WTC11 (cell line): ENCODE measurements around the gene SLIT3. TPM values are rescaled to one million over a fixed set of nuclear protein-coding genes. Genes with fewer than 3 reads are reported as not detected.
A peak's percentile ranks its signal among the peaks of the same experiment; 100 is the strongest.

Experiments
- ATAC-seq: fragments of 200-7000 bp; cut with Tn5 transposase; 2 replicates; pipeline ENCODE4 v1.10.0; 2021; ENCODE audit warnings: mild to moderate bottlenecking, moderate library complexity
- CTCF ChIA-PET: fragments of 300-600 bp; sonication (Branson Sonifier 250); formaldehyde crosslinking; loops from one replicate; lab custom pipeline; 2021; ENCODE audit warnings: antibody characterized with exemption; lab: Charles Lee
- POLR2A ChIA-PET: fragments of 350-600 bp; sonication (Branson Sonifier 250); formaldehyde crosslinking; loops from one replicate; lab custom pipeline; 2021; ENCODE audit warnings: antibody characterized with exemption; lab: Charles Lee
- DNase-seq: peaks from one replicate; pipeline ENCODE4 v3.0.0; 2021; ENCODE audit warnings: low spot score
- H3K27ac Mint-ChIP-seq: 2 replicates; pipeline ENCODE4 v1.8.0; 2021; ENCODE audit warnings: mixed read lengths
- H3K27me3 Mint-ChIP-seq: 2 replicates; pipeline ENCODE4 v1.8.0; 2021; ENCODE audit warnings: low read depth, mild to moderate bottlenecking, moderate library complexity, mixed read lengths
- H3K36me3 Mint-ChIP-seq: 2 replicates; pipeline ENCODE4 v1.8.0; 2021; ENCODE audit warnings: mixed read lengths
- H3K4me1 Mint-ChIP-seq: 2 replicates; pipeline ENCODE4 v1.8.0; 2022; ENCODE audit warnings: mixed read lengths
- H3K4me3 Mint-ChIP-seq: 2 replicates; pipeline ENCODE4 v1.8.0; 2021; ENCODE audit warnings: mild to moderate bottlenecking, moderate library complexity, mixed read lengths
- H3K9me3 Mint-ChIP-seq: 2 replicates; pipeline ENCODE4 v1.8.0; 2021; ENCODE audit warnings: mixed read lengths
- AR ChIP-seq: fragments of 250-450 bp; sonication (Bioruptor Pico); IDR thresholded peaks from 2 replicates; pipeline ENCODE4 v1.9.0; 2021; ENCODE audit warnings: mild to moderate bottlenecking
- ATF6 ChIP-seq: sonication (generic); formaldehyde crosslinking; IDR thresholded peaks from 2 replicates; pipeline ENCODE4 v1.8.1; 2023; ENCODE audit warnings: mild to moderate bottlenecking, missing genetic modification reagents
- E2F4 ChIP-seq: sonication (generic); formaldehyde crosslinking; IDR thresholded peaks from 2 replicates; pipeline ENCODE4 v1.8.1; 2022; ENCODE audit warnings: low read depth, mild to moderate bottlenecking, moderate library complexity, missing genetic modification reagents, borderline replicate concordance
- E2F5 ChIP-seq: sonication (generic); formaldehyde crosslinking; IDR thresholded peaks from 2 replicates; pipeline ENCODE4 v1.8.1; 2022; ENCODE audit warnings: mild to moderate bottlenecking, moderate library complexity, missing genetic modification reagents
- ELF4 ChIP-seq: sonication (generic); formaldehyde crosslinking; IDR thresholded peaks from 2 replicates; pipeline ENCODE4 v1.8.1; 2022; ENCODE audit warnings: low read depth, mild to moderate bottlenecking, moderate library complexity, missing genetic modification reagents
- FOXP1 ChIP-seq: sonication (generic); formaldehyde crosslinking; IDR thresholded peaks from 2 replicates; pipeline ENCODE4 v1.8.0; 2022; ENCODE audit warnings: missing genetic modification reagents, mild to moderate bottlenecking, moderate library complexity, borderline replicate concordance
- JAZF1 ChIP-seq: fragments of 250-450 bp; sonication (Bioruptor Pico); IDR thresholded peaks from 2 replicates; pipeline ENCODE4 v1.9.0; 2021; ENCODE audit warnings: moderate library complexity, mild to moderate bottlenecking, inconsistent platforms
- JUN ChIP-seq: sonication (generic); formaldehyde crosslinking; IDR thresholded peaks from 2 replicates; pipeline ENCODE4 v1.8.0; 2023; ENCODE audit warnings: mild to moderate bottlenecking, missing genetic modification reagents
- KAT7 ChIP-seq: sonication (generic); formaldehyde crosslinking; IDR thresholded peaks from 2 replicates; pipeline ENCODE4 v1.8.1; 2023; ENCODE audit warnings: missing genetic modification reagents, mild to moderate bottlenecking, borderline replicate concordance
- MAX ChIP-seq: sonication (generic); formaldehyde crosslinking; IDR thresholded peaks from 2 replicates; pipeline ENCODE4 v1.8.0; 2022; ENCODE audit warnings: mild to moderate bottlenecking, missing genetic modification reagents
- MXD4 ChIP-seq: fragments of 250-450 bp; sonication (Bioruptor Pico); IDR thresholded peaks from 2 replicates; pipeline ENCODE4 v1.8.0; 2021; ENCODE audit warnings: mild to moderate bottlenecking, moderate library complexity, borderline replicate concordance
- NFYB ChIP-seq: sonication (generic); formaldehyde crosslinking; conservative IDR thresholded peaks from 2 replicates; pipeline ENCODE4 v1.8.0; 2022; ENCODE audit warnings: low read depth, missing genetic modification reagents
- NR2C2 ChIP-seq: sonication (generic); formaldehyde crosslinking; IDR thresholded peaks from 2 replicates; pipeline ENCODE4 v1.8.0; 2022; ENCODE audit warnings: mild to moderate bottlenecking, missing genetic modification reagents
- OVOL2 ChIP-seq: fragments of 250-450 bp; sonication (Bioruptor Pico); IDR thresholded peaks from 2 replicates; pipeline ENCODE4 v1.9.0; 2021; ENCODE audit warnings: mild to moderate bottlenecking, borderline replicate concordance
- PRRX2 ChIP-seq: fragments of 250-450 bp; sonication (Bioruptor Pico); IDR thresholded peaks from 2 replicates; pipeline ENCODE4 v1.8.0; 2021; ENCODE audit warnings: mild to moderate bottlenecking
- RORB ChIP-seq: fragments of 250-450 bp; sonication (Bioruptor Pico); IDR thresholded peaks from 2 replicates; pipeline ENCODE4 v1.9.0; 2021; ENCODE audit warnings: mild to moderate bottlenecking
- SOX15 ChIP-seq: fragments of 250-450 bp; sonication (Bioruptor Pico); IDR thresholded peaks from 2 replicates; pipeline ENCODE4 v1.9.0; 2021; ENCODE audit warnings: mild to moderate bottlenecking
- TCF7 ChIP-seq: sonication (generic); formaldehyde crosslinking; IDR thresholded peaks from 2 replicates; pipeline ENCODE4 v1.8.0; 2022; ENCODE audit warnings: mild to moderate bottlenecking, low read depth, missing genetic modification reagents, moderate library complexity
- USF2 ChIP-seq: sonication (generic); formaldehyde crosslinking; IDR thresholded peaks from 2 replicates; pipeline ENCODE4 v1.8.1; 2023; ENCODE audit warnings: mild to moderate bottlenecking, missing genetic modification reagents, moderate library complexity
- ZNF263 ChIP-seq: sonication (generic); formaldehyde crosslinking; IDR thresholded peaks from 2 replicates; pipeline ENCODE4 v1.8.1; 2022; ENCODE audit warnings: low read depth, mild to moderate bottlenecking, moderate library complexity, missing genetic modification reagents
- total RNA-seq: library from RNA; stranded (reverse); gene quantifications from 3 replicates; pipeline ENCODE4 v1.2.3, GENCODE V29; 2021

Gene SLIT3
- total RNA-seq, 1 experiment from 2014 or later = 1.9 TPM

GRCh38 chr5:169202969-169203368, 98.0 kb downstream of the SLIT3 start (continued):
- TF ChIP-seq E2F4 (CRISPR knock-in tag) = no peak
- no peak for TF ChIP-seq RORB (CRISPR knock-in tag)
- no peak for TF ChIP-seq FOXP1 (CRISPR knock-in tag)
- TF ChIP-seq E2F5 (CRISPR knock-in tag) = no peak
- TF ChIP-seq NFYB = no peak
- TF ChIP-seq SOX15 (CRISPR knock-in tag) = no peak
- no peak for TF ChIP-seq PRRX2 (CRISPR knock-in tag)
- TF ChIP-seq KAT7 (CRISPR knock-in tag) = no peak
- no peak for TF ChIP-seq OVOL2
- TF ChIP-seq ELF4 (CRISPR knock-in tag) = no peak
- TF ChIP-seq USF2 = no peak
- no peak for TF ChIP-seq JUN (CRISPR knock-in tag)
- no peak for TF ChIP-seq AR

GRCh38 chr5:169201597-169201996, 99.3 kb downstream of the SLIT3 start:
- no peak for TF ChIP-seq MXD4
- no peak for TF ChIP-seq MAX (CRISPR knock-in tag)
- no peak for TF ChIP-seq TCF7 (CRISPR knock-in tag)
- TF ChIP-seq NR2C2 (CRISPR knock-in tag) = no peak
- no peak for TF ChIP-seq JAZF1 (CRISPR knock-in tag)
- TF ChIP-seq NFYB = no peak
- Mint-ChIP-seq H3K4me3 (no peak overlapping the region), H3K36me3 (peaks cover 4% of the 10 kb centered on the region; the same call in 1 of the 2 replicates), H3K9me3 (peaks cover 10% of the 10 kb centered on the region), H3K4me1 (peaks cover 5% of the 10 kb centered on the region), H3K27me3 (no peaks in the 10 kb centered on the region), H3K27ac (no peak overlapping the region)
- CTCF ChIA-PET = no interaction called here
- POLR2A ChIA-PET = no interaction called here
- ATAC-seq (no peak), DNase-seq (no peak)

GRCh38 chr5:169200125-169200778, 100.7 kb downstream of the SLIT3 start:
- ChIA-PET POLR2A (no interaction called here), CTCF (interaction anchor here (1.0 to 1.5 kb wide), 3 partner anchors 39 to 102 kb away, joined by 3 to 5 read pairs (median 3); no protein-coding TSS in a partner anchor)
- H3K4me1 Mint-ChIP-seq = no peaks in the 10 kb centered on the region
- no peak for DNase-seq
- H3K36me3 Mint-ChIP-seq = peaks cover 4% of the 10 kb centered on the region; the same call in 1 of the 2 replicates
- ATAC-seq = peak; percentile 67
- TF ChIP-seq ATF6 (CRISPR knock-in tag) = no peak
- TF ChIP-seq ZNF263 (CRISPR knock-in tag) = no peak
- TF ChIP-seq, all 79 proteins: peak for 0
- Mint-ChIP-seq H3K4me3 (no peak overlapping the region), H3K27ac (no peak overlapping the region), H3K27me3 (no peaks in the 10 kb centered on the region), H3K9me3 (peaks cover 10% of the 10 kb centered on the region)
